Measurements from ENCODE around the gene SLC4A9.

SLC4A9 gene

DNA sequence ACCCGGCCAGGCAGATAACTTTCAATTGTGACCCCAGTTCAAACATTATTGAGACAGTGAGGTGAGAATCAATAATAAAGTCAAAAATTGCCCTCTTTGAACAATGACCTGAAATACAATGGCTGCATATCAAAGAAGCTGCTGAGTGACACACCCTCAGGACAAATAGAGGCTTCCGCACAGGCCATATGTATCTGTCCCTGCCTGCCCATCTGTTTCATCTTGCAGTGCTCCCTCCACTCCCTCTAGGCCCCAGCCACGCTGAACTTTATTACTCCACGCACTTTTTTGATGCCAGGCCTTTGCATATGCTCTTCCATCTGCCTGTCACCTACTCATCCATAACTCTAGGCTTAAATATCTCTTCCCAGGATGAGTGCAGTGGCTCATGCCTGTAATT, 41.2 kb upstream of the SLC4A9 start:
- H3K9ac ChIP-seq (ENCODE audit: low read length) = no peak overlapping the region
- H2BK15ac ChIP-seq (replicated peaks; ENCODE audit: low read depth) = no peak overlapping the region
- no peak overlapping the region for H4K5ac ChIP-seq (ENCODE audit: low read length)
- no peak overlapping the region for H3K27ac ChIP-seq (ENCODE audit: low read depth, low read length)
- DNase-seq = no peak
- H3K4me1 ChIP-seq (ENCODE audit: control insufficient read depth, low read depth, low read length) = peaks cover 10% of the 10 kb centered on the region
- no peak overlapping the region for H2AK5ac ChIP-seq (ENCODE audit: low read length)
- H2BK120ac ChIP-seq (ENCODE audit: low read depth, low read length) = no peak overlapping the region
- no peak overlapping the region for H3K23ac ChIP-seq (ENCODE audit: low read length)
- H3K79me2 ChIP-seq (ENCODE audit: control insufficient read depth, insufficient read depth, low read length) = no peaks in the 10 kb centered on the region
- no peaks in the 10 kb centered on the region for H3K79me1 ChIP-seq (ENCODE audit: low read length)
- no peak overlapping the region for H2BK5ac ChIP-seq (ENCODE audit: low read length)
- H3K4ac ChIP-seq (ENCODE audit: low read depth, low read length) = no peak overlapping the region
- H3K18ac ChIP-seq (ENCODE audit: low read length) = no peak overlapping the region
- no peaks in the 10 kb centered on the region for H3K27me3 ChIP-seq (ENCODE audit: insufficient read depth, low read length, poor library complexity)
- no peak overlapping the region for H3K4me3 ChIP-seq (ENCODE audit: low read length)
- WGBS (ENCODE audit: extremely low coverage, insufficient coverage, low lambda C conversion rate) = no CpG with 5 or more reads among the region's 4 CpGs
- peak overlapping the region; percentile 15 for H3K56ac ChIP-seq (ENCODE audit: low read length)
- no peak overlapping the region for H3K4me2 ChIP-seq (ENCODE audit: low read length)
- no peak overlapping the region for H4K8ac ChIP-seq (ENCODE audit: low read depth, low read length)
- no peaks in the 10 kb centered on the region for H3K36me3 ChIP-seq (ENCODE audit: control insufficient read depth, insufficient read depth, low read length)

DNA sequence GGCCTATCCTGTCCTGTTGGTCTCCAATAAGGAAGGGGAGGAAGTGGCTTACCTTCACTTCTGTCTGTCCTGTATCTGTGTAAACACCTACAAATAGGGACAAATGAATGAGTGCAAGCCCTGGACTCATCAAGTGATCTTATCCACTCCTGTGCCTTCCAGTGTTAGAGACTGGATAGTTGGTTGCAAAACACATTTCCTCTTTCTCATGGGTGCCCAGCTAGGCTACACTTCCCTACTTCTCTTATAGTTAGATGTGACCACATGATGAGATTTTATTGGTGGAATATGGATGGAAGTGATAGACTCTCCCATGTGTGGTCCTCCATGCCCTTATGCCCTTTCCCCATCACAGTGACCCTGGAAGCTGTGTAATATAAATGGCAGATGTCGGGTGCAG, 40.2 kb upstream of the SLC4A9 start:
- no peak overlapping the region for H3K4ac ChIP-seq (ENCODE audit: low read depth, low read length)
- H2BK5ac ChIP-seq (ENCODE audit: low read length) = no peak overlapping the region
- DNase-seq = no peak
- H3K27me3 ChIP-seq (ENCODE audit: insufficient read depth, low read length, poor library complexity) = no peaks in the 10 kb centered on the region
- no peaks in the 10 kb centered on the region for H3K79me2 ChIP-seq (ENCODE audit: control insufficient read depth, insufficient read depth, low read length)
- no peak overlapping the region for H4K8ac ChIP-seq (ENCODE audit: low read depth, low read length)
- no peak overlapping the region for H2AK5ac ChIP-seq (ENCODE audit: low read length)
- no peak overlapping the region for H2BK15ac ChIP-seq (replicated peaks; ENCODE audit: low read depth)
- no peak overlapping the region for H3K4me3 ChIP-seq (ENCODE audit: low read length)
- no peak overlapping the region for H3K9ac ChIP-seq (ENCODE audit: low read length)
- H3K79me1 ChIP-seq (ENCODE audit: low read length) = no peaks in the 10 kb centered on the region
- H4K5ac ChIP-seq (ENCODE audit: low read length) = no peak overlapping the region
- no peaks in the 10 kb centered on the region for H3K36me3 ChIP-seq (ENCODE audit: control insufficient read depth, insufficient read depth, low read length)
- H3K56ac ChIP-seq (ENCODE audit: low read length) = no peak overlapping the region
- no peak overlapping the region for H2BK120ac ChIP-seq (ENCODE audit: low read depth, low read length)
- WGBS (ENCODE audit: extremely low coverage, insufficient coverage, low lambda C conversion rate) = no CpG with 5 or more reads among the region's 1 CpG
- H3K18ac ChIP-seq (ENCODE audit: low read length) = no peak overlapping the region
- H3K4me1 ChIP-seq (ENCODE audit: control insufficient read depth, low read depth, low read length) = peaks cover 12% of the 10 kb centered on the region
- no peak overlapping the region for H3K27ac ChIP-seq (ENCODE audit: low read depth, low read length)
- no peak overlapping the region for H3K4me2 ChIP-seq (ENCODE audit: low read length)
- H3K23ac ChIP-seq (ENCODE audit: low read length) = no peak overlapping the region

GRCh38 chr5:140321796-140322195, 38.2 kb upstream of the SLC4A9 start:
- Histone ChIP-seq H3K27ac (ENCODE audit: low read depth, low read length) (no peak overlapping the region), H3K18ac (ENCODE audit: low read length) (no peak overlapping the region), H3K79me1 (ENCODE audit: low read length) (no peaks in the 10 kb centered on the region), H2BK5ac (ENCODE audit: low read length) (no peak overlapping the region), H3K36me3 (ENCODE audit: control insufficient read depth, insufficient read depth, low read length) (no peaks in the 10 kb centered on the region), H2BK15ac (replicated peaks; ENCODE audit: low read depth) (no peak overlapping the region), H3K9ac (ENCODE audit: low read length) (no peak overlapping the region), H4K8ac (ENCODE audit: low read depth, low read length) (no peak overlapping the region), H4K5ac (ENCODE audit: low read length) (no peak overlapping the region), H3K4me2 (ENCODE audit: low read length) (no peak overlapping the region), H3K23ac (ENCODE audit: low read length) (no peak overlapping the region), H3K79me2 (ENCODE audit: control insufficient read depth, insufficient read depth, low read length) (no peaks in the 10 kb centered on the region), H3K4me3 (ENCODE audit: low read length) (no peak overlapping the region), H3K4me1 (ENCODE audit: control insufficient read depth, low read depth, low read length) (peaks cover 12% of the 10 kb centered on the region), H2BK120ac (ENCODE audit: low read depth, low read length) (no peak overlapping the region), H3K56ac (ENCODE audit: low read length) (no peak overlapping the region), H2AK5ac (ENCODE audit: low read length) (peak overlapping the region; percentile 18), H3K27me3 (ENCODE audit: insufficient read depth, low read length, poor library complexity) (no peaks in the 10 kb centered on the region), H3K4ac (ENCODE audit: low read depth, low read length) (no peak overlapping the region)
- no CpG with 5 or more reads among the region's 2 CpGs for WGBS (ENCODE audit: extremely low coverage, insufficient coverage, low lambda C conversion rate)
- DNase-seq = no peak

- H4K5ac ChIP-seq (ENCODE audit: low read length) = no peak overlapping the region
- H3K56ac ChIP-seq (ENCODE audit: low read length) = peak overlapping the region; percentile 37
- H3K27ac ChIP-seq (ENCODE audit: low read depth, low read length) = peak overlapping the region; percentile 20
- H3K23ac ChIP-seq (ENCODE audit: low read length) = peak overlapping the region; percentile 15
- H3K9ac ChIP-seq (ENCODE audit: low read length) = no peak overlapping the region
- no peak overlapping the region for H2BK120ac ChIP-seq (ENCODE audit: low read depth, low read length)
- H3K4ac ChIP-seq (ENCODE audit: low read depth, low read length) = no peak overlapping the region
- H3K4me3 ChIP-seq (ENCODE audit: low read length) = no peak overlapping the region
- no CpG with 5 or more reads among the region's 9 CpGs for WGBS (ENCODE audit: extremely low coverage, insufficient coverage, low lambda C conversion rate)
- no peak overlapping the region for H2BK5ac ChIP-seq (ENCODE audit: low read length)
- no peak overlapping the region for H3K4me2 ChIP-seq (ENCODE audit: low read length)
- H3K27me3 ChIP-seq (ENCODE audit: insufficient read depth, low read length, poor library complexity) = no peaks in the 10 kb centered on the region
- H3K36me3 ChIP-seq (ENCODE audit: control insufficient read depth, insufficient read depth, low read length) = no peaks in the 10 kb centered on the region
- peak; percentile 96 for DNase-seq
- H2BK15ac ChIP-seq (replicated peaks; ENCODE audit: low read depth) = no peak overlapping the region
- H3K18ac ChIP-seq (ENCODE audit: low read length) = no peak overlapping the region
- peaks cover 14% of the 10 kb centered on the region for H3K4me1 ChIP-seq (ENCODE audit: control insufficient read depth, low read depth, low read length)
- H3K79me2 ChIP-seq (ENCODE audit: control insufficient read depth, insufficient read depth, low read length) = no peaks in the 10 kb centered on the region
- no peak overlapping the region for H4K8ac ChIP-seq (ENCODE audit: low read depth, low read length)
- H2AK5ac ChIP-seq (ENCODE audit: low read length) = no peak overlapping the region
- H3K79me1 ChIP-seq (ENCODE audit: low read length) = no peaks in the 10 kb centered on the region
These were observed 37.0 kb upstream of the SLC4A9 start for GRCh38 chr5:140322751-140323731.

- Histone ChIP-seq H3K36me3 (ENCODE audit: control insufficient read depth, insufficient read depth, low read length) (no peaks in the 10 kb centered on the region), H3K4me3 (ENCODE audit: low read length) (no peak overlapping the region), H2BK5ac (ENCODE audit: low read length) (no peak overlapping the region), H3K9ac (ENCODE audit: low read length) (no peak overlapping the region), H4K5ac (ENCODE audit: low read length) (no peak overlapping the region), H3K18ac (ENCODE audit: low read length) (no peak overlapping the region), H3K79me1 (ENCODE audit: low read length) (no peaks in the 10 kb centered on the region), H3K27ac (ENCODE audit: low read depth, low read length) (no peak overlapping the region), H3K23ac (ENCODE audit: low read length) (no peak overlapping the region), H4K8ac (ENCODE audit: low read depth, low read length) (no peak overlapping the region), H3K27me3 (ENCODE audit: insufficient read depth, low read length, poor library complexity) (no peaks in the 10 kb centered on the region), H3K79me2 (ENCODE audit: control insufficient read depth, insufficient read depth, low read length) (no peaks in the 10 kb centered on the region), H3K4me1 (ENCODE audit: control insufficient read depth, low read depth, low read length) (peaks cover 12% of the 10 kb centered on the region), H3K4ac (ENCODE audit: low read depth, low read length) (no peak overlapping the region), H2BK120ac (ENCODE audit: low read depth, low read length) (no peak overlapping the region), H2BK15ac (replicated peaks; ENCODE audit: low read depth) (no peak overlapping the region), H3K4me2 (ENCODE audit: low read length) (no peak overlapping the region), H2AK5ac (ENCODE audit: low read length) (no peak overlapping the region), H3K56ac (ENCODE audit: low read length) (no peak overlapping the region)
- peak; percentile 77 for DNase-seq
- WGBS (ENCODE audit: extremely low coverage, insufficient coverage, low lambda C conversion rate) = no CpG with 5 or more reads among the region's 5 CpGs
These were observed 35.9 kb upstream of the SLC4A9 start for GRCh38 chr5:140324041-140324600.

Measured in mesendoderm (in vitro differentiated cells).